Stimulated activated CD4-positive, alpha-beta T cell treated with anti-CD3 and anti-CD28 coated beads, Interleukin-1b, Interleukin-23, amount 100 ng/mL, for 48 hours (primary cell): ENCODE results near the gene AMACR.

Source experiments
- DNase-seq: peaks from one replicate; pipeline ENCODE4 v3.0.0-alpha.2; 2020

AMACR gene

DNA sequence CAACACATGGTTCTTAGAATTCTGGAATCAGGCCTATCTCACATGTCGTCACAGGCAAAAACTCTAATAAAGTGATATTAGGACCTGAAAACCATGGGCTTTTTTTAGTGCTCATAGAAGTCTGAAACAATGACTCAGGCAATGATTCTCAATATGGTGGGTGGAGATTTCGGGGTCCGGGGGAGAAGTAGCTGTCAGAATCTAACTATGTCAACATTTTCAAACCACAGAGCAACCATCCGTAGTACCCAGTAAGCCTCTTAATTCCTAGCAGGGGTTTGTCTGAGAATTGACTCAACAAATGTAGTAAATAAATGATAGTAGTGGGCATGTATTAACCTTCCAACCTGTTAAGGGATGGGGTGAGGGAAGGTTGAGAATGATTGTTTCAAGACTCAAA, 2.6 kb downstream of the AMACR start:
- DNase-seq: peak; percentile 26

DNA sequence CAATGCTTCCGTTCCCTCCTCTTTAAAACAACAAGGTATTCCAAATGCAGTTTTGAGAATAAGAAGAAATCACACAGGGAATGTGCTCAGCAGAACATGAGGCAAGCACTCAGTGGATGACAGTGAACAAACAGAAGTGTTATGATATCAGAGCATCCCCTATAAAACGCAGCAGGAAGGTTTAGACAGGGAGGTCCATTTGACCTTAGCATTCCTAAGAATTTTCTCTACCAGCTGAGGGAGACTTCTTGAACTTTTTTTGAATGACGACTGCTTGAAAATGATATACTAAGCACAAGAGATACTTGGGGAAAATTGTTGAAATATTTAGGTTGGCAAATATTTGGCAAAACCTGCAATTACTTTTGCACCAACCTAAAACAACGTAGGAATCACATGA, 3.9 kb downstream of the AMACR start:
- DNase-seq: no peak

DNA sequence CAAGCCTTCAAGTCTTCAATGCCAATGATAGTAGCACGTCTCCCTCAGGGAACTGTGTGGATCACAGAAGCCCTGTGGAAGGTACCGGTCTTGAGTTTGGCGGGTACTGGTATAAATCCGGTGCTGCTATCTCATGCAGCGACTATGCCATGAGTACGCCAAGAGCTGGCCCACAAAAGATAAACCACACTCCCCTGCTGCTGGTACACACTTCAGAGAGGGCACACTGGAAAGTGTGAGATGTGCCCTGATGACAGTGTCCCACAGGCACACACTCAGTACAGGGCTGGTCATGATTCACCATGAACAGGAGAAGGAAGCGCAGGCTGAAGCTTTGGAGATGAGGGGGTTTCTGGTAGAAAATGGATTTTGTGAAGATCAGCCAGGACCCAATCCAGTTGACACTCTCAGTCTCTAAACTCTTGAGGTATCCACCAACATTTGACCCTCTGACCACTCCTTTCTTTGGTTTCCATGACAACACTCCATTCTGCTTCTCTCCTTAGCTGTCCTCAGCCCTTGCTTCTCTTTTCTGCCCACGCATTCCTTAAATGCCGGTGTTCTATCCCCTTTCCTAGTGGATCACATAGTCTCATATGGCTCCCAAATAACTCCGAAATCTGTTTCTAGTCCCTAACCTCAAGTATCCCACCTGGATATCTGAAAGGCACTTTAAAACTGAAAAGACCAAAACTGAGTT, 5.1 kb downstream of the AMACR start:
- peak; percentile 19 for DNase-seq

DNA sequence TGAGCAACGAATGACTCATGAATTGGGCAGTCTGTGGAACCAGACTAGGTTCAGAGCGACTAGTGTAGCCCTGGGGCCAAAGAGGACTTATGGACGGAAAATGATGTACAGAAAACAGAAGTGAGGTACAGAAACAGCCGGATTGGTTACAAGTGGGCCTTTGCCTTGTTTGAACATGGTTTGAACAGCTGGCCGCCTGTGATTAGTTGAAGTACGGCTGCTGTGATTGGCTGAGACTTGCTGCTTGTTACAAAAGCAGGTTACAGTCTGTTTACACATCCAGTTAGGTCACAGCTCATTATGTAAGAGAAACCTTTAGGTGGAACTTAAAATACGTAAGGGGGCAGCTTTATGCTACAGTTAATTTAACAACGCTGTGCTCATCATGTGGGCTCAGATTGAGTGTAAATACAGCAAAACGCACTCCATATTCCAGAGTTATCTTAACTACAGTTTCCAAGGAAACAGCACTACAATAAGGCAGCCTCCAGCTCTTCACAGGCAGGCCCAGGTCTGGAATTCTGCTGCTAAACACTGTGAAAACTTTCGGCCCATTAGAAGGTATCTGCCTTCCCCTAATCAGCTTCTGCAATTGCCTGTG, 6.5 kb downstream of the AMACR start:
- no peak for DNase-seq

DNA sequence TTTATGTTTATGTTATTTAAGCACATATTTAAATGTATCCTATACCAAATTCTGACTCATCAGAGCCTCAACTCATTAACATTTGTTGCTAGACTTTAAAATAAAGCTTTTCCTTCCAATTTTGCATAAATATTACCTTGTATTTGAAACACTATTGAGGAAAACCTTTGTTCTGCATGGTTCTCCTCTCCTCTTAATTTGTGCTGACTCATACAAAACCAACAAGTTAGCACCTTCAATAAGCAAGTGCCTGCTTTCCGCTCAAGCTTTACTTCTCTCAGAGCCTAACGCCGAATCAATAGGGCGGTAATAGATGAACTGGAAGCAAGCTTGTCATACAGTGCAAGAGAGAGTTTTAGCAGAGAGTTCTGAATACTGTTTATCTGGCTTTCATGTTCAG, 7.9 kb downstream of the AMACR start:
- no peak for DNase-seq

DNA sequence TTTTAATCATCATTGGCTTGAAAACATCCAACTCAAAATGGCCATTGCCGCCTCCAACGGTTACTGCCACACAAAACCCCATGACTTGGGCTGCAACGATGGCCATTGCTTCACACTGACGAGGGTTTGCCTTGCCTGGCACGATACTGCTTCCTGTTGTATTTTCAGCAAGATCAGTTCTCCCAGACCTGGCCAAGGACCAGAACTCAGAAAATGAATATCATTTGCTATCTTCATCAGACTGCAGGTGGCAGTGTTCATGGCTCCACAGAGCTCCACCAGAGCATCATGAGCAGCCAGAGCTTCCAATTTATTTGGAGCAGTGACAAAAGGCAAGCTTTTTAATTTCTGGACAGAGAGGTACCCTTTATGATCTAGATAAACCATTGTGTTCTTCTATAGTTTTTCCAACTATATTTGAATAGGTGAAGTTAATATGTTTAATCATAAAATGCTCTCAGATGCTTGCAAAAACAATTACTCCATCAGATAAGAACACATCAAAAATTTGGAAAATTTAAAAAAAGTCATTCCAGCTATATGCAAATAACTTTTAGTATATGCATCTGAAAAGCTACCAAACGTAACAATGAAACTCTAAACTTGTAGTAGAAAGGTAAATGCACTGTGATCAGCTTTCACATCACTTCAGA, 10.4 kb downstream of the AMACR start:
- DNase-seq: no peak

DNA sequence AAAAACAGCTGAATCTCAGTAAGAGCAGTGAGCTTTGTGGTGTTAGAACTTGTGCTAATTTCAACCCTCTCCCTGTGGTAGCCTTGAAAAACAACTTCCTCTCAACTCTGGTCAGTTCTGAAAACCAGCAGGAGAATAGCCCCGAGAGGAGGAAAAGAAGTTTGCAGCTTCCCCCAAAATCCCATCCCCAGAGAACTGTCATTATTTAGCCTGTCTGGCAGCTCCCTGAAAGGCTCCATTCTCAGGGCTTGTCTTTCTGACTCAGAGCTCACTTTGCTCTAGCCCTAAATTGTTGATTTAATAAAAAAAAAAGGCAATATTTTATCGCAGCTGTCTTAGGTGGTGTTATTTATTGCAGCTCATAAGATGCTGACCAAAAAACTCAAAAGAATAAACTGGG, 12.0 kb downstream of the AMACR start:
- DNase-seq: no peak

DNA sequence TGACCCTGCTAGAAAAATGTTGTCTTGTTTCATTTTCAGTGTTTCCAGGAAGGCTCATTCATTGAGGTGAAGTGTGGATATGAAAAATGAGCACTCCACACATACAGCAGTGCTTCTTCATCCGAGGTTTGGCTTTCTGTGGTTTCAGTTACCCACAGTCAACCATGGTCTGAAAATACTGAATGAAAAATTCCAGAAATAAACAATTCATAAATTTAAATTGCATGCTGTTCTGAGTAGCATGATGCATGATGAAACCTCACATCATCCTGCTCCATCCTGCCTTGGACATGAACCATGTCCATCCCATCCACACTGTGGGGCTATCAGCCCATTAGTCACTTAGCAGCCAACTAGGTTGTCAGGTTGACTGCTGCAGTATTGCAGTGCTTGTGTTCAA, 13.0 kb downstream of the AMACR start:
- DNase-seq: no peak

DNA sequence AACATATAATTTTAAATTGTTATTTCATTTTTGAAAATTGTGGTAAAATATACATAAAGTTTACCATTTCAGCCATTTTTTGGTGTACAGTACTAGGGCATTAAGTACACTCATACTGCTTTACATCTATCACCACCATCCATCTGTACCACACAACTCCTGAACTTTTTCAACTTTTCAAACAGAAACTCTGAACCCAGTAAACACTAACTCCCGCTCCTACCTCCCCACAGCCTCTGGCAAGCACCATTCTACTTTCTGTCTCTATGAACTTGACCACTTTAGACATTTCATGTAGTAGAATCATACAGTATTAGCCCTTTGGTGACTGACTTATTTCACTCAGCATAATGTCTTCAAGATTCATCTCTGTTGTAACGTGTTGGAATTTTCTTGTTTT, 15.0 kb downstream of the AMACR start:
- no peak for DNase-seq

DNA sequence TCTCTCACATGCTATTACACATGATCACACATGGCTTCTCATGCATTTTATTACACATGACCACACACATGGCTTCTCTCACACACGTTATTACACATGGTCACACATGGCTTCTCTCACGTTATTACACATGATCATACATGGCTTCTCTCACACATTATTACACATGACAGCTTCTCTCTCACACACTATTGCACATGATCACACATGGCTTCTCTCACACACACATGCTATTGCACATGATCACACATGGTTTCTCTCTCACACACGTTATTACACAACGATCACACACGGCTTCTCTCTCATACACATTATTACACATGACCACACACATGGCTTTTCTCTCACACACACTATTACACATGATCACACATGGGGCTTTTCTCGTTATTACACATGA, 22.4 kb downstream of the AMACR start:
- no peak for DNase-seq

DNA sequence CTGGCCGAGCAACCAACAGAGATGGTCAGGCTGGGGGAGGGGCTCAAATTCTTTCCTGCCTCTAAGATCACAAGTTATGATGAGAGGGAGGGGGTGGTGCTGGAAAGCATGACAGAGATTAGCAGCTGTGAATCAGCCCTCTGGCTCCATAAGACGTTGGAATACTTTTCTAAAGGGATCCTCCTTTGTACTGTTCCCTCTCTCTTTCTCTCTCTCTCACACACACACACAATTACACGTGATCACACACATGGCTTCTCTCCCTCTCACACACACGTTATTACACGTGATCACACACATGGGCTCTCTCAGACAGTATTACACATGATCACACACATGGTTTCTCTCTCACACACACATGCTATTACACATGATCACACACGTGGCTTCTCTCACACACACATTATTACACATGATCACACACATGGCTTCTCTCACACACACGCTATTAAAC, 23.2 kb downstream of the AMACR start, which contains the start of gene SLC45A2:
SLC45A2 (minus strand) TSS at position 23 of the 454 bp plus-strand sequence. CDS start 110 bp downstream, outside the sequence.
- DNase-seq: no peak

DNA sequence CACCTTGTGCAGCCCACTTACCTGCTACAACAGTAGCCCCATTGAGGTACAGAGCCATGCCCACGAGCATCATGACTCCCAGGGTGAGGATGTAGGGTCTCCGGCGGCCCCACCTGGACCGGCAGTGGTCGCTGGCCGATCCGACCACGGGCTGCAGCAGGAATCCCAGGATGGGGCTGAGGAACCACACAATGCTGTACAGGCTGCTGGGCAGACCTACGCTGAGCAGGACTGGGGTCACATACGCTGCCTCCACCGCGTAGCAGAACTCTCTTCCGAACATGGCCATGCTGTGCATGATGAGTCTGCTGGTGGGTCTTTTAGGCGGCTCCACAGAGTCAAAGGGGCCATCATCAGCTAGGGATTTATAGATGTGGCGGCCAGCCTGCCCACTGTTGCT, 23.7 kb downstream of the AMACR start:
- no peak for DNase-seq

DNA sequence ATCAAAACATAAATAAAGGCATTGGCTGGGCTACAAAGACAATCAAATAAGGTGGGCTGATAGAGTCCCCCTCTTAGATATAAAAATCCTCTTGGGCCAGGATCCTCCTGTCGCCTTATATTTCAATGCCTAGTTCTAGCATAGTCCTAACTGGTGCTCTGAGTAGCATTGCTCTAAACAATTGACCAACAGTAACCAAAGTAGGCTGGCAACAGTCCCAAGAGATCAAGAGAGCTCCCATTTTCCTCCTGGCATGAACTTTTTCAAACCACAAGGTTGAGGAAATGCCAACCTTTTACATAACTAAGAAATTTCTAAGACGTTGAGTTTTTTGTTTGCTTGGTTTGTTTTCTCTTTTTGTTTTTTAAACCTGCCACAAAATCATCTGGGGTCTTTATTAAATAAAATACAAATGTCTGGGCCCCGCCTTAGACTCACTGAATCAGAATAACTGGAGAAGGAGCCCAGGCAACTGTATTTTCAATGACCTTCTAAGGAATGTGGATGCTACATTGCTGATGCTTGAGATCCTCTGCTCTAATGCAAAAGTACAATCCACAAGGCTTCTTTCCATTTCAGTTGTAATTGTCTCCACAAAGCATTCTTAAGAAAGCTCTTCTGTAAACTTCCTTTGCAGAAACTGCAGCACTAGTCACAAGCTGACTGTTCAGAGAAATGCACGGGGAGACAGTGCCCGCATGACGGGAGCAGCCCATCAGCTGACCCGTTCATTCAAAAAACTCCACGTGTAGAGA, 26.3 kb downstream of the AMACR start:
- no peak for DNase-seq

DNA sequence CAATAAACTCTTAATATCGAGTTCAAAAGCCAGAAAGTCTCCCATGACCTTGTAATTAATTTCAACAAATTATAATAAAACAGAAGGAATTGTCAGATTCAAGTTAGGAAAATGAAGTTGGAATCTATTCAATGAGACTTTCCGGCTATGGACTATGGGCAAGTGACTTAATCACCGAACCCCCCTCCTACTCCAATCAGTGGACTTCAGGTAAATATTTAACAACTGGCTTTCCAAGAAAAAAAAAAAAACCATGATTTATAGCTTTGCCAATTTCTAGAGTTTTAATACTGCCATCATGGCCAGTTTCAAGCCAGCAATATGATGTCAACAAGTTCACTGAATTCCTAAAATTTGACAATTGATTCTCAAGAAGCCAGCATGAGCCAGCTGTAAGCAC, 27.8 kb downstream of the AMACR start:
- DNase-seq: no peak

DNA sequence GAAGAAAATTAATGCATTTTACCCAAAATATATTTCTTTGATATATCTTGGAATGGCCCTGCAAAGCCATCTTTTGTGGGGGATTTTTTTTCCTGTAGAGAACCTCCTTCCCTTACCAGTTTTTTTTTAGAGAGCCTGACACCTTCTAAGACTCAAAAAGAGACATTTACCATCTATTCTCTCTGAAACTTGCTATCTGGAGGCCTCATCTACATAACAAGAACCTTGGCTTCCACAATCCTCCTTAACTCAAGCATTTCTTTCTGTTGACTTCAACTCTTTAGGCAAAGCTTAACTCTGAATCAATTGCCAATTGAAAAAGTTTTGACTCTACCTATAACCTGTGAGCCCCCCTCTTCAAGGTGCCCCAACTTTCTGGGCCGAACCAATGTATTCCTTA, 29.5 kb downstream of the AMACR start:
- DNase-seq: no peak

DNA sequence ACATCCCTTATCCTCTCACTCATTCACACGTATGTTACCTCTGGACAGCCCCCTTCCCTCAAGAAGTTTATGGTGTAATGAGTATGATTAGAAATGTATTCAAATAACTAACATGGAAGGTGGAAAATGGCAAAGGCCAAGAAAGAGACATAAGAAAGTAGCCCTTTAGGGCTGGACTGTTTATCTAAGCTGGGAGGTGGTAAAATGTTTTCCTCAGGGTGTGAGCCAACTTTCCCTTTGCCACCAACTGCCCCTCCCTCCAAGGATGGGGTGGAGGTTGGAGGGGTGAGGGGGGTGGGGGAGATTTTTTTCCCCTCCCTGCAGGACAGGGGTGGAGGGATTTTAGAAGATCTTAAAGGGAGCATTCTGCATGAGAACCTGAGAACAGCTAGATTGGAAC, 31.5 kb downstream of the AMACR start:
- DNase-seq: no peak

DNA sequence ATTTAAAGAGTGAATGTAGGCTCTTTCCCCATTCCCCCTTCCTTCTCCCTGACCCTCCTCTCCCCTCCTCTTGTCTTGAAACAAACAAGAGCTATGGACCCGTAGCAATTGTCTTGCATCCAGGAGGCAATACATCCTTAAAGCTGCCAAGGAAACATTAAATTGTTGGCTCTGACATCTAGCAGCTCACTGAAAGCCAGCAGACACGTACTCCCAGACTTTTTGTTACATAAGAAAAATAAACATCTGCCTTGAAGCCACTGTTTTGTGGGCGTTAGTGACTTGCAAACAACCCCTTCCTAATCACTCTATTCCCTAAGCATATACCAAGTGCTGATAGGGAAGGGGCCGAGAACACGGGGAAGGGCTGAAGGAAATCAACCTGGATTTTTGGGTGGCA, 32.0 kb downstream of the AMACR start:
- no peak for DNase-seq

DNA sequence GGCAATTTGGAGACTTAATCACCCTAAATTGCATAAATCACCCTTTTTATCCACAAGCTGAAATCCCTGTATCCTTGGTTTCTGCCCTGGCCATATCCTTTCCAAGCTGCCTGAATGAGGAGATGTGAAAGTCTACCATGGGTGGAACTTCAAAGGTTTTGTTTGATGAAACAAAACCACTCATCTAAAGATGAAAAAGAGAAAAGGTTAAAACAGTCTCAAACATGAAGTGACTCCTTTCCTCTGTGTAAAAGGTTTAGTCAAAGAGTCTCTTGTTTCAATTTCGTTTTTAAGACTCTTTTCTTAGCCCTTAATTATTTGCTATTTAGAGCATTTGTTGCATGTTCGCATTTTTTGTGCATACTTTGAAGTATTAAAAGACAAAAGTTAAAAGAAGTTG, 34.6 kb downstream of the AMACR start:
- DNase-seq: no peak

DNA sequence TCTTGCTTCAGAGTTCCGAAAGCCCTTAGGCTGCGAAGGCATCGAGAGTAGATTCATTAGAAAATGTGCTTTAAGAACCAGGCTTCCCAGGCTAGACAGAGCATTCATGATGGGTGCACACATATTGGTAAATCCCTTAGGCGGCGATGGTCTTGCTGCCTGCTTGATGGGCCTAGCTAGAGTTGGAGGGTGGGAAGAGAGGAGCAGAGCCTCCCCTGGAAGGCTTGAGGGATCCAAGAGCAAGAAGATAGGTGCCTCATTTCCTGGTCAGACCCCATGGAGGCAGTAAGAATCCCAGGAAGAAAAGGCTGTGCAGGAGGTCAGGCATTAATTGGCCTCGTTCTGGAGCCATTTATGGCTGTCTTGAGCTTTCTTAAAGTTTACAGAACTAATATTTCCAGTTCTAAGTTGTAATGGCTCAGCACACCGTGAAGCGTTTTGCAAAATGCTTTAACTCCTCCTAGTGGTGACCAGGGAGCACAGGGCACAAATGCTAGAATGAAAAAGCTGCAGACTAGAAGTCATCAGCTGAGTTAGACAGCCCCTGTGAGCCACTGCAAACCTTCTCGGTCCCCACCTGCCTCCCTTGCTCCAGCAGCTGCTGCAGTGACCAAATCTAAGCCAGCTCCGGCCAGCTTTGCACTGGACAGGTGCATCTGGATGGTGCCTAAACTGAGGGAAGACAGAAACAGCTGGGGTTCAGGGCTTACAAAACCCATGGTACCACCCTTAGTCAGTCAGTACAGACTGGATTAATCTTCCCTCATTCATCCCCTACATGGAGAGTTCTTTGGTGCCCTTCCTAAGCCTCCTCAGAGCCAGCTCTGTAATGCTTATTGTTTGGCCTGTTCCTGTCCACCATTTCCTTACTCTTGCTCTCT, 38.0 kb downstream of the AMACR start:
- DNase-seq: no peak

DNA sequence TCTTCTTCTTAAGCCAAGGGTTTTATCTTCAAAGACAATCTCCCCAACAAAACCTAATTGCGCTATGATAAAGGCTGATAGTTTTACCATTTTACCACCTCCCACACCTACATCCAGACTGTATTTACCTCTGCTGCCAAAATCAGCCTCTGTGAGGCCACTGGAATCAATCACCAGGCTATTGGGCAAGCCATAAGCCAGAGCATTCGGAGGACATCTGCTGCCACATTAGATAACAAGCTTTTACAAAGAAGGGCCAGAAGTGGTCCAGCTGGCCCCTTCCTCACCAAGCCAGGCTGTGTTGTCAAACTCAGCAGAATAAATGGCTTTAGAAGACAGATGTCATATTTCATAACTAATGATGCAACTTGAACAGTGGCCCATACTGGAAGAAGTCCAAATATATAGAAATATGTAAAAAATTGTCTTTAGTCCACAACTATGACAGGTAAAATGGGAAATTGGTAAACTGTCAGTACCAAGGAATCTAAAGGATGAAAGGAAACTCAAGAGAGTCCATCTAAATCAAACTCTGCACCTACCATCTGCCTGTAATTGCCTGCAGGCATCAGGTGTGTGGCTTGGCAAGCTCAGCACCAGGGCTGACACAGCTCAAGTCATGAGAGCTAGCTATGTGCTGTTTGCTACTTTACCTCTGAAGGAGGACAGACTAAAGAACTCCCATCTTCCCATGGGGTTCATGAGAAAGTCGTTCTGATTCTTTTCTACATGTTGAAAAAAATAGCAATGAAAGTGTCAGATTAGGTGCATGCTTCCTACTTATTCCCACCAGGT, 39.4 kb downstream of the AMACR start:
- DNase-seq: no peak

DNA sequence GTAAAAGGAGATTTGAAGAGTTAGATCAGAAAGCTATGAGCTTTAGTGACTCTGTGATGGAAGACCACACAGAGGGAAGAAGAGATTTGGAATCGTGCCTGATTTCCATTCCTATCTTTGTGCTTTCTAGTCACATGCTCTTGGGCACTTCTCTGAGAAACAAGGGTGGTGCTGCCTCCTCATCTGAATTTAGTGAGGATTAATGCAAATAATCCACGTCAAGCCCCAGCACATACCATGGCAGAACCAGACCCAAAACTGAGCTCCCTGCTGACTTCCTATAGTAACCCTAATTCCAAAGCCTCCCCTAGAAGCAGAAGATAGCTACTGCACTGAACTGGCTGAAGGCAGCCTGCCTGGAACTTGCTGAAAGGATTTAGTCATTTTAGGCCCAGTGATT, 41.0 kb downstream of the AMACR start:
- DNase-seq: no peak
